Activated T-cell treated with anti-CD3 and anti-CD28 coated beads for 24 hours (primary cell): ENCODE results near the gene EID1.
A peak's percentile ranks its signal among the peaks of the same experiment; 100 is the strongest.
"Not testable (repeated sequence)": the region's sequence is repeated elsewhere in the genome, so short reads cannot be mapped to it uniquely, and the experiment has no call there.

Experiments
- DNase-seq: peaks from one replicate; pipeline ENCODE4 v3.0.0-alpha.2; 2020; ENCODE audit warnings: low read depth

EID1 gene

GRCh38 chr15:48910554-48910953 is 32.6 kb downstream of the EID1 start:
- not testable (repeated sequence) for DNase-seq

GRCh38 chr15:48913141-48913540 is 35.2 kb downstream of the EID1 start:
- no peak for DNase-seq

GRCh38 chr15:48914717-48915116 is 36.8 kb downstream of the EID1 start:
- no peak for DNase-seq

- no peak for DNase-seq
These were observed 37.9 kb downstream of the EID1 start for GRCh38 chr15:48915861-48916260.

GRCh38 chr15:48916721-48917120 is 38.8 kb downstream of the EID1 start:
- DNase-seq, result no peak

GRCh38 chr15:48922046-48922445 is 44.1 kb downstream of the EID1 start:
- no peak for DNase-seq

GRCh38 chr15:48924528-48925393 is 46.8 kb downstream of the EID1 start:
- DNase-seq, result no peak

GRCh38 chr15:48925714-48926223 is 47.8 kb downstream of the EID1 start:
- no peak for DNase-seq

- peak; percentile 43 for DNase-seq
These were observed 51.1 kb downstream of the EID1 start for GRCh38 chr15:48928877-48929538.

- no peak for DNase-seq
These were observed 51.7 kb downstream of the EID1 start for GRCh38 chr15:48929661-48930060.
